Hepatocyte (in vitro differentiated cells): ENCODE measurements around the gene LGALS4. TPM values are rescaled to one million over a fixed set of nuclear protein-coding genes. Genes with fewer than 3 reads are reported as not detected.

Source experiments
- DNase-seq: peaks from one replicate; pipeline ENCODE4 v3.0.0-alpha.2; 2016; ENCODE audit warnings: low spot score
- H2AFZ ChIP-seq: fragments of 200-600 bp; sonication (generic); 2 replicates; pipeline ENCODE4 v1.6.0; 2016; ENCODE audit warnings: antibody characterized with exemption, mild to moderate bottlenecking
- H3K27ac ChIP-seq: fragments of 200-600 bp; sonication (generic); 2 replicates; pipeline ENCODE4 v1.5.1; 2016; ENCODE audit warnings: mild to moderate bottlenecking
- H3K27me3 ChIP-seq: fragments of 200-600 bp; sonication (generic); 2 replicates; pipeline ENCODE4 v1.6.1; 2016
- H3K36me3 ChIP-seq: fragments of 200-600 bp; sonication (generic); replicated peaks from 2 replicates; pipeline ENCODE4 v1.5.1; 2016; ENCODE audit warnings: low read depth; ENCODE audit not compliant: insufficient read depth
- H3K4me1 ChIP-seq: fragments of 200-600 bp; sonication (generic); 2 replicates; pipeline ENCODE4 v1.5.1; 2016; ENCODE audit warnings: mild to moderate bottlenecking, moderate library complexity; ENCODE audit not compliant: insufficient read depth
- H3K4me2 ChIP-seq: fragments of 200-600 bp; sonication (generic); 2 replicates; pipeline ENCODE4 v1.6.0; 2016
- H3K4me3 ChIP-seq: fragments of 200-600 bp; sonication (generic); 2 replicates; pipeline ENCODE4 v1.5.1; 2016; ENCODE audit warnings: mild to moderate bottlenecking
- H3K79me2 ChIP-seq: fragments of 200-600 bp; sonication (generic); 2 replicates; pipeline ENCODE4 v1.6.0; 2017; ENCODE audit warnings: mild to moderate bottlenecking
- H3K9me2 ChIP-seq: fragments of 200-600 bp; sonication (generic); replicated peaks from 2 replicates; pipeline ENCODE4 v1.6.0; 2017; ENCODE audit warnings: mild to moderate bottlenecking; ENCODE audit not compliant: insufficient read depth
- H3K9me3 ChIP-seq: fragments of 200-600 bp; sonication (generic); 2 replicates; pipeline ENCODE4 v1.5.1; 2016; ENCODE audit warnings: low read depth, mild to moderate bottlenecking
- H4K20me1 ChIP-seq: fragments of 200-600 bp; sonication (generic); 2 replicates; pipeline ENCODE4 v1.6.0; 2016; ENCODE audit warnings: mild to moderate bottlenecking; ENCODE audit not compliant: insufficient read depth, poor library complexity, severe bottlenecking
- CTCF ChIP-seq: fragments of 200-600 bp; sonication (generic); IDR thresholded peaks from 2 replicates; pipeline ENCODE4 v1.5.1; 2016; ENCODE audit warnings: antibody characterized with exemption, mild to moderate bottlenecking; ENCODE audit not compliant: poor library complexity
- EZH2 ChIP-seq: fragments of 200-600 bp; sonication (generic); IDR thresholded peaks from 2 replicates; pipeline ENCODE4 v1.6.1; 2016; ENCODE audit warnings: antibody characterized with exemption, mild to moderate bottlenecking, borderline replicate concordance
- EZH2phosphoT487 ChIP-seq: fragments of 200-600 bp; sonication (generic); IDR thresholded peaks from one replicate; pipeline ENCODE4 v1.6.1; 2018; ENCODE audit warnings: antibody characterized with exemption, mild to moderate bottlenecking, low read depth, moderate library complexity; ENCODE audit not compliant: unreplicated experiment, severe bottlenecking
- WGBS: methylation state at CpG from one replicate; pipeline ENCODE4 v1.1.6; 2016; ENCODE audit warnings: low lambda C conversion rate; ENCODE audit errors: missing lambda C conversion rate; 5-methylcytosine and 5-hydroxymethylcytosine counted together
- polyA plus RNA-seq: library from polyadenylated mRNA; unstranded; fragments of >200 nt; fragmentation: Nextera tagmentation; extraction: Ambion mirVana; gene quantifications from 2 replicates; pipeline ENCODE4 v1.2.1, GENCODE V29; 2016
- total RNA-seq: library from RNA; depleted of rRNA; stranded (reverse); fragments of >200 nt; gene quantifications from 2 replicates; pipeline ENCODE4 v1.2.3, GENCODE V29; 2014

LGALS4 gene
- total and polyA plus RNA-seq, 2 experiments from 2014 or later = 147 to 199 TPM

GRCh38 chr19:38842439-38843174 lies 29.9 kb upstream of the LGALS4 start:
- Histone ChIP-seq H3K4me3 (no peak overlapping the region), H3K79me2 (peaks cover 81% of the 10 kb centered on the region), H4K20me1 (peaks cover 78% of the 10 kb centered on the region), H3K9me3 (no peaks in the 10 kb centered on the region), H3K27ac (no peak overlapping the region), H3K27me3 (no peaks in the 10 kb centered on the region), H2AFZ (no peak overlapping the region), H3K4me2 (no peak overlapping the region), H3K9me2 (no peaks in the 10 kb centered on the region), H3K4me1 (peaks cover 21% of the 10 kb centered on the region), H3K36me3 (peaks cover 19% of the 10 kb centered on the region)
- no peak for DNase-seq
- TF ChIP-seq EZH2phosphoT487 (no peak), EZH2 (no peak), CTCF (no peak)
- WGBS = 95% methylated on average over 17 of the region's 17 CpGs

- H3K4me3 ChIP-seq = no peak overlapping the region
- peaks cover 74% of the 10 kb centered on the region for H3K79me2 ChIP-seq
- H2AFZ ChIP-seq = no peak overlapping the region
- WGBS = 96% methylated on average over 19 of the region's 19 CpGs
- no peak overlapping the region for H3K4me2 ChIP-seq
- peaks cover 19% of the 10 kb centered on the region for H3K36me3 ChIP-seq
- peaks cover 28% of the 10 kb centered on the region for H3K4me1 ChIP-seq
- no peak for TF ChIP-seq EZH2
- TF ChIP-seq CTCF = no peak
- no peak for TF ChIP-seq EZH2phosphoT487
- DNase-seq = no peak
- H3K9me3 ChIP-seq = no peaks in the 10 kb centered on the region
- H3K27me3 ChIP-seq = no peaks in the 10 kb centered on the region
- no peaks in the 10 kb centered on the region for H3K9me2 ChIP-seq
- H4K20me1 ChIP-seq = peaks cover 71% of the 10 kb centered on the region
- no peak overlapping the region for H3K27ac ChIP-seq
Measured at GRCh38 chr19:38841787-38842438, 29.2 kb upstream of the LGALS4 start.

GRCh38 chr19:38841180-38841766 lies 28.5 kb upstream of the LGALS4 start:
- TF ChIP-seq EZH2phosphoT487 (no peak), EZH2 (no peak), CTCF (no peak)

More at GRCh38 chr19:38841180-38841766, 28.5 kb upstream of the LGALS4 start:
- no peak overlapping the region for H3K4me3 ChIP-seq
- peak overlapping the region; percentile 99 for H3K27ac ChIP-seq
- H3K4me2 ChIP-seq = no peak overlapping the region
- no peaks in the 10 kb centered on the region for H3K9me2 ChIP-seq
- peaks cover 64% of the 10 kb centered on the region for H4K20me1 ChIP-seq
- H3K9me3 ChIP-seq = no peaks in the 10 kb centered on the region
- H3K79me2 ChIP-seq = peaks cover 68% of the 10 kb centered on the region
- peaks cover 32% of the 10 kb centered on the region for H3K4me1 ChIP-seq
- no peak for DNase-seq
- no peak overlapping the region for H2AFZ ChIP-seq
- peaks cover 19% of the 10 kb centered on the region for H3K36me3 ChIP-seq
- WGBS = 92% methylated on average over 12 of the region's 12 CpGs
- no peaks in the 10 kb centered on the region for H3K27me3 ChIP-seq
